NT2/D1 (cell line): Measurements from ENCODE around the gene EIF1.

Experiments
- YY1 ChIP-seq: IDR thresholded peaks from 2 replicates; pipeline ENCODE4 v1.6.1; 2011; ENCODE audit not compliant: insufficient read length, insufficient read depth
- ZNF274 ChIP-seq: IDR thresholded peaks from 2 replicates; pipeline ENCODE4 v1.6.1; 2011; ENCODE audit warnings: mild to moderate bottlenecking, low read depth, low read length

- TF ChIP-seq ZNF274: no peak
- no peak for TF ChIP-seq YY1
These were observed 50.1 kb downstream of the EIF1 start for GRCh38 chr17:41738801-41739112.
